ENCODE measurements around the gene NR5A2. TPM values are rescaled to one million over a fixed set of nuclear protein-coding genes. Genes with fewer than 3 reads are reported as not detected.

Gene NR5A2
- total RNA-seq, 1 donor from 2014 or later, result 27.9 TPM

- DNase-seq (ENCODE audit: low spot score) (no peak), ATAC-seq (no peak)
These were observed 8.6 kb downstream of the NR5A2 start for GRCh38 chr1:200035956-200036618.

- no peak for DNase-seq (ENCODE audit: low spot score)
These were observed 9.2 kb downstream of the NR5A2 start for GRCh38 chr1:200036619-200037270.

DNA sequence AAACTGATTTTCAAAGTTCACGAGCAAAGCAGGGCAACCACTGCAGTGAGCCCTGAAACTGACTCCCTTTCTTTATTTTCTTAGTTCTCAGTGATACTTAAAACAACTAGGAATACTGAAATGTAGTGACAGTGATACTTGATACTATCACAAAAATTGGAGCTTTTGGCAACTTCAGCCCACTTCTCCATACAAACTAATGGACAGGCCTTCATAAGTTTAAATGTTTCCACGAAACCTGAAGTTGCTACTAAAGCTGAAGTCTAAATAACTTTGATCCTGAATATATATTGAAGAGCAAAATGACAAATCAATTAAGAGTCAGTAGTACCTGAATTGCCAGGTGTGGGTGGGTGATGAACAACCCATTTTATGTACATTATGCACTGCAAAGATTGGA is 10.0 kb downstream of the NR5A2 start:
- ATAC-seq (no peak), DNase-seq (ENCODE audit: low spot score) (no peak)

More at GRCh38 chr1:200036619-200037270, 9.2 kb downstream of the NR5A2 start:
- ATAC-seq, result no peak

GRCh38 chr1:200037904-200038303 is 10.4 kb downstream of the NR5A2 start:
- ATAC-seq (no peak), DNase-seq (ENCODE audit: low spot score) (no peak)

GRCh38 chr1:200038325-200038980 is 10.9 kb downstream of the NR5A2 start:
- no peak for DNase-seq (ENCODE audit: low spot score)
- peak; percentile 6 for ATAC-seq

GRCh38 chr1:200038981-200039848 is 11.7 kb downstream of the NR5A2 start:
- DNase-seq (ENCODE audit: low spot score) (peak; percentile 78), ATAC-seq (peak; percentile 54)

- DNase-seq (ENCODE audit: low spot score), result no peak
- ATAC-seq, result peak; percentile 5
These were observed 12.5 kb downstream of the NR5A2 start for GRCh38 chr1:200039849-200040474.

- ATAC-seq (peak; percentile 71), DNase-seq (ENCODE audit: low spot score) (peak; percentile 87)
These were observed 13.1 kb downstream of the NR5A2 start for GRCh38 chr1:200040481-200041138.

DNA sequence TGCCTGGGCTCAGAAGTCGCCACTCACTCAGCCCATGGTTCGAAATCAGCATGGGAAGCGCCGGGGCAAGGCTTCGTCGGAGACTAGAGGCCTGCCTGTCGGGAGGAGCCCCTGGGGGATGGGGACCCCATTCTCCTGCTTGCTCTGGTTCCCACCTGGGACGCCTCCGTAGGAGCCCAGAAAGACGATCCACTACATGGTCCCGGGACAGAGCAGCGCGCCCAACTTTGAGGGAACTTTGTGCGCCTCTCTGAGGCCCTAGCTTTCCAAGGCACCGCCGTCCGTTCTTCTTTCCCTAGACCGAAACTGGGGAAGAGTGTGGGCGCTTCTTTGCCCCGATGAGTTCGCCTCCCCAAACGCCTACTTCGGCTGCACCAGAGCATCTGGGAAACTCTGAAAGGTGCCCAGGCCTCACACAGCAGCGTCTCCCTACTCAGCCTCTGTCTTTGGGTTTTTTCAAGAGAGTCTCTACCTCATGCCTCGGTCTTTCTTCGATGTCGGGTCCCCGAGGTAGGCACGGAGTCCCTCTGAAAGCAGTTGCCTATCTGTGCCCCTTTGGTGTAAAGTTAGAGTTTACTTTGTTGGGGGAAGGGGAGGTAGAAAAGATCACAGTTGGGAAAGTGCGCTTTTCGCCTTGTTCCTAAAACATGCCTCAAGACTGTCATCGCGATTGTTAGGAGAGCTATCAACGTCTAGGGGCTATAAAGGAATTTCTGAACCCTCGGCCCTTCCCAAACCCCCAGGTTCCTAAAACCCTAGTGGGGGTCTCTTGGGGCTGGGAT is 14.0 kb downstream of the NR5A2 start:
- ATAC-seq (no peak), DNase-seq (ENCODE audit: low spot score) (no peak)

DNA sequence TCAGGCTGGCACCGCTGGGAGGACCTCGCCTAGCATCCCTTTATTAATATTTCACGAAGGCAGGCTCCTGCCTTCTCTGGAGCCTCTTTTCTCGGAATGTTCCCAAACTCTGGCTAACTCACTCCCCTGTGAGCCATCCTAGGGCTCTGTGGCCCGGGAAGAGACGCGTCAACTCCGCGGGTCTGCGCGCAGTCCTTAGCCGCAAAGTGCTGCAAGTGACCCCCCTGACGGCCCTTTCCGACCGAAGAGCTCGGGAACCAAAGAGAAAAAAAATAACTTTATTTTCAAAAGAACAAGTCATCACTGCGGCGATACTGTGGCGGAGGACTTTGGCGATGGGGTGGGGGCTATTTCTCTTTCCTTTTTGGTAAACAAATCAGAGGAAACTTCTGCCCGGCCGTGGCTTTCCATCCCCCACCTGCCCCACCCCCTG is 14.6 kb downstream of the NR5A2 start:
- DNase-seq (ENCODE audit: low spot score) (no peak), ATAC-seq (peak; percentile 0)

GRCh38 chr1:200042552-200043335 is 15.2 kb downstream of the NR5A2 start:
- ATAC-seq, result peak; percentile 62
- DNase-seq (ENCODE audit: low spot score), result peak; percentile 83

DNA sequence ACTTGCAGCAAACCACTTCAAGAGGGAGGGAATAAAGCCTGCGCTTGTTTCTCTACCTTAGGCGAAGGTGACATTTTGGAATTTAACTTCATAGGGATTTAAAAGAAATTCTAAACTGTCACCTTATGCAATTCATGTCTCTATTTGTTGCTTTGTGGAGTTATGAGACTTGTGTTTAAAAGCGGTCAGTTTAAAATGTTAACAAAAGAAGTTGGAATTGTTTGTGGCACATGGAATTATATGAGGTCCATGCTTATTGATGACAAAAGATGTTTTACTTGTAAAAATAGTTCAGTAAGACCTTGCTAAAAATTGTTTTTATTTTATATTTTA is 15.8 kb downstream of the NR5A2 start:
- no peak for DNase-seq (ENCODE audit: low spot score)
- no peak for ATAC-seq

- no peak for DNase-seq (ENCODE audit: low spot score)
- ATAC-seq, result no peak
These were observed 18.6 kb downstream of the NR5A2 start for GRCh38 chr1:200046115-200046514.

DNA sequence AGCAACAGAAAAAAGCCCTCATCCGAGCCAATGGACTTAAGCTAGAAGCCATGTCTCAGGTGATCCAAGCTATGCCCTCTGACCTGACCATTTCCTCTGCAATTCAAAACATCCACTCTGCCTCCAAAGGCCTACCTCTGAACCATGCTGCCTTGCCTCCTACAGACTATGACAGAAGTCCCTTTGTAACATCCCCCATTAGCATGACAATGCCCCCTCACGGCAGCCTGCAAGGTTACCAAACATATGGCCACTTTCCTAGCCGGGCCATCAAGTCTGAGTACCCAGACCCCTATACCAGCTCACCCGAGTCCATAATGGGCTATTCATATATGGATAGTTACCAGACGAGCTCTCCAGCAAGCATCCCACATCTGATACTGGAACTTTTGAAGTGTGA is 20.7 kb downstream of the NR5A2 start:
- no peak for DNase-seq (ENCODE audit: low spot score)
- ATAC-seq, result no peak

- ATAC-seq, result no peak
- no peak for DNase-seq (ENCODE audit: low spot score)
These were observed 22.3 kb downstream of the NR5A2 start for GRCh38 chr1:200049810-200050209.

DNA sequence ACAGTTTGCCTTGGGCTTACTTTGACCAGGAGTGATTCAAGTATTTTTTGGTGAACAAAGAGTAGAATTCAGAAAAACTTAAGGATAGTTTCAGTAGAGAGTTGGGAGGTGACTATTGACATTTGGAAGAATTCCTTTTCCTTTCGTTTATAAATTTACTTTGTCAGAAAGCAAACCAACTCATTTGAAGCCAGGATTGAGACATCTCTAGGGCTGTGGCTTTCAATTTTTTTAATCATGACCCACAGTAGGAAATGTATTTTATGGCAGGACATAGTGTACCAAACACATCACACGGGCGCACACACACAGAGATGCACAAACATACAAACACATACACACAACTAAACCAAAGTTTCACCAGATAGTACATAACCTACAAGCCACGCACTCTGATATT is 24.1 kb downstream of the NR5A2 start:
- ATAC-seq, result peak; percentile 82
- DNase-seq (ENCODE audit: low spot score), result no peak

- ATAC-seq, result no peak
- DNase-seq (ENCODE audit: low spot score), result no peak
These were observed 25.6 kb downstream of the NR5A2 start for GRCh38 chr1:200053091-200053490.

DNA sequence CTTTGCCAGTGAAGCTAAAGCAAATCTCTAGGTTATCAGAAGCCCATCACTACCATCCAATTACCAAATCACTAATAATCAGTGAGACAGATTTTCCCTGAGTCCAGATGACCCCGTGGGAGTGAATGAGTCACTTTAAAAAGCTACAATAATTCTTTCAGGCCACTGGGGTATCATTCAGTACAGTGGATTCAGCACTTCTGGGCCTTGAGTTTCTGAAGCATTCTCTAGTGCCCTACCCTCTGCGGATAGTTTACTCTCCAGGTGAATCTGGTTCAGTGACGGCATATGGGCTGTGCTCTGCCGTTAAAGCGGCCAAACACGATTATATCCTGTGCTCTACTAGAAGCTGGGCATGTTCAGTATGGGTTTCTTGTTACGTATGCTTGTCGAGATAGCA is 26.1 kb downstream of the NR5A2 start:
- DNase-seq (ENCODE audit: low spot score), result no peak
- ATAC-seq, result no peak

- ATAC-seq (no peak), DNase-seq (ENCODE audit: low spot score) (no peak)
These were observed 30.8 kb downstream of the NR5A2 start for GRCh38 chr1:200058341-200058740.

Measured in left lobe of liver (tissue), 2 donors.